ENCODE data around the gene ZNF333. TPM values are rescaled to one million over a fixed set of nuclear protein-coding genes. Genes with fewer than 3 reads are reported as not detected.

Gene ZNF333
- polyA plus RNA-seq, 2 of the 4 experiments (the other 2 are of a cell fraction) = 3.5 to 5.7 TPM

DNA sequence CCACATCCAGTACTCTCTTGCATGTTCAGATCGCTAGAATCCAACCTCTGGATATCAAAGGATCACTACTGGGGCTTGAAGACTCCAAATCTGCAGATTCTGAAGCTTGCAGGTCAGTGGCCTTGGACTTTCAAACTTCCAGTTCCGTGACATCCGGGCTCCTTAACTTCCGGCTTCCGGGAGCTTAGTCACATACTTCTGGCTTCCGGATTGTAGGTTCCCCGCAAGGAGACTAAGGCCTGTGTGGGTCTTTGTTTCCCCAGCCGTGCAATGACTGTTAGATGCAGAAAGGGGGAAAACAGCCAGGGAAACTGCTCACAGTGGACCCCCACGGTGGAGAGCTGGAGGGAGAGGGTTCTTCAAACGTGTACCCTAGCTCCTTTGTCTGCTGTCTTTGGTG is 41.4 kb downstream of the ZNF333 start:
- FAIRE-seq (no peak), DNase-seq (ENCODE audit: low read depth in 1 of 2, low spot score in 1 of 2) (peak; percentile 14 to 37), ATAC-seq (no peak)
- TF ChIP-seq ESRRA (IDR thresholded peaks at IDR 0.05; ENCODE audit: borderline replicate concordance, low read length) (no peak), BHLHE40 (IDR thresholded peaks at IDR 0.05; ENCODE audit: low read depth, low read length) (no peak), NPAS2 (CRISPR knock-in tag; IDR thresholded peaks at IDR 0.05; ENCODE audit: borderline replicate concordance) (no peak)
- no peak overlapping the region for H3K27ac ChIP-seq
- POLR2A ChIA-PET = no interaction called here
- peaks cover 42% of the 10 kb centered on the region for H3K9me3 ChIP-seq
- CTCF ChIA-PET = interaction anchor here (0.6 kb wide), 1 partner anchor 823 kb away, joined by 5 read pairs; no protein-coding TSS in a partner anchor
- peak overlapping the region; percentile 29; the same call in 1 of the 3 replicates for H3K4me3 ChIP-seq
- no peaks in the 10 kb centered on the region for H3K4me1 ChIP-seq
- peak overlapping the region; percentile 42; the same call in 2 of the 3 replicates for H3K4me2 ChIP-seq
- 7% methylated on average over 4 of the region's 10 CpGs for WGBS (ENCODE audit: missing lambda C conversion rate)

DNA sequence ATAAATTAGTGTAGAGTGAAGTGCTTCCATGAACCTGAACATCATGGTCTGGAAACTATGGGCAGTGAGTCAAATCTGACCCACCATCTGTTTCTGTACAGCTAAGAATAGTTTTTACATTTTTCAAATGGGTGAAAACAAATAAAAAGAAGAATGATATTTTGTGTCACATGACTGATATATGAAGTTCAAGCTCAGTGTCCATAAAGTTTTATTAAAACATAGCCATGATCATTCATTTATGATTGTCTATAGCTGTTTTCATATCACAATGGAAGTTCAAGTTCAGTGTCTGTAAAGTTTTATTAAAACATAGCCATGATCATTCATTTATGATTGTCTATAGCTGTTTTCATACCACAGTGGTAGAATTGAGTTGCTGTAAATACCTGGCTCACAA is 42.7 kb downstream of the ZNF333 start:
- POLR2A ChIA-PET = no interaction called here
- FAIRE-seq (no peak), DNase-seq (ENCODE audit: low read depth in 1 of 2, low spot score in 1 of 2) (no peak), ATAC-seq (no peak)
- no peak overlapping the region for H3K4me2 ChIP-seq
- TF ChIP-seq SMC3 (IDR thresholded peaks at IDR 0.05) = no peak
- TF ChIP-seq EHF (CRISPR knock-in tag; IDR thresholded peaks at IDR 0.05) = no peak
- TF ChIP-seq ZFP36 (IDR thresholded peaks at IDR 0.05; ENCODE audit: borderline replicate concordance, partially characterized antibody) = no peak
- TF ChIP-seq JUN (IDR thresholded peaks at IDR 0.05) = no peak
- TF ChIP-seq HDAC2 (IDR thresholded peaks at IDR 0.05) = no peak
- no peak for TF ChIP-seq HOXB5 (CRISPR knock-in tag; IDR thresholded peaks at IDR 0.05)
- no peak for TF ChIP-seq POLR2A (IDR thresholded peaks at IDR 0.05; ENCODE audit: low read length)
- TF ChIP-seq, protein P1, sequence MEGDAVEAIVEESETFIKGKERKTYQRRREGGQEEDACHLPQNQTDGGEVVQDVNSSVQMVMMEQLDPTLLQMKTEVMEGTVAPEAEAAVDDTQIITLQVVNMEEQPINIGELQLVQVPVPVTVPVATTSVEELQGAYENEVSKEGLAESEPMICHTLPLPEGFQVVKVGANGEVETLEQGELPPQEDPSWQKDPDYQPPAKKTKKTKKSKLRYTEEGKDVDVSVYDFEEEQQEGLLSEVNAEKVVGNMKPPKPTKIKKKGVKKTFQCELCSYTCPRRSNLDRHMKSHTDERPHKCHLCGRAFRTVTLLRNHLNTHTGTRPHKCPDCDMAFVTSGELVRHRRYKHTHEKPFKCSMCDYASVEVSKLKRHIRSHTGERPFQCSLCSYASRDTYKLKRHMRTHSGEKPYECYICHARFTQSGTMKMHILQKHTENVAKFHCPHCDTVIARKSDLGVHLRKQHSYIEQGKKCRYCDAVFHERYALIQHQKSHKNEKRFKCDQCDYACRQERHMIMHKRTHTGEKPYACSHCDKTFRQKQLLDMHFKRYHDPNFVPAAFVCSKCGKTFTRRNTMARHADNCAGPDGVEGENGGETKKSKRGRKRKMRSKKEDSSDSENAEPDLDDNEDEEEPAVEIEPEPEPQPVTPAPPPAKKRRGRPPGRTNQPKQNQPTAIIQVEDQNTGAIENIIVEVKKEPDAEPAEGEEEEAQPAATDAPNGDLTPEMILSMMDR (IDR thresholded peaks at IDR 0.05) = no peak
- TF ChIP-seq PHF8 (IDR thresholded peaks at IDR 0.05; ENCODE audit: borderline replicate concordance, low read depth) = no peak
- H3K27ac ChIP-seq = no peak overlapping the region
- CTCF ChIA-PET = no interaction called here
- peaks cover 39% of the 10 kb centered on the region for H3K9me3 ChIP-seq
- H3K4me3 ChIP-seq = no peak overlapping the region
- no peaks in the 10 kb centered on the region for H3K4me1 ChIP-seq

DNA sequence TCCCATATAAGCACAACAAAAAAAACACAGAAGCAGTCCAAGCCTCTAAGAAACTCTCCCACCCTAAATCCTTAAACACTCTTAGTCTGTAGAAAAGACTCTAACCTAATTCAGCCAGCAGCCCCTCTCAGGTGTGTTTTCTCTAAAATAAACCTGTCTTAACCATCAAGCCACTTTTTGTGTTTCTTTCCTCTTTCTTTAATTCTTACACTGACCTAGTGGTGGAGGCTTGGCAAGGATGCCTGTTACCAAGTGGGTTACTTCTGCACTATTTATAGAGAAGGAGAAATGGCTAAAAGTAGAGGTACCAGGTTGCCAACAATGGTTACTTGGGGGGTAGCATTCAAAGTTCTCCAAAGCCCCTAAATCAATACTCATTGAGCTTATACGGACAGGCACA is 43.7 kb downstream of the ZNF333 start:
- 92% methylated on average over 1 of the region's 1 CpG for WGBS (ENCODE audit: missing lambda C conversion rate)
- H3K27ac ChIP-seq = no peak overlapping the region
- DNase-seq (ENCODE audit: low read depth in 1 of 2, low spot score in 1 of 2) = no peak
- ChIA-PET POLR2A (no interaction called here), CTCF (no interaction called here)
- H3K9me3 ChIP-seq = peaks cover 35% of the 10 kb centered on the region
- no peak for FAIRE-seq
- H3K4me2 ChIP-seq = no peak overlapping the region
- H3K4me1 ChIP-seq = no peaks in the 10 kb centered on the region
- no peak overlapping the region for H3K4me3 ChIP-seq
- ATAC-seq = no peak
- TF ChIP-seq PHF8 (IDR thresholded peaks at IDR 0.05; ENCODE audit: borderline replicate concordance, low read depth) (no peak), KDM1A (IDR thresholded peaks at IDR 0.05; ENCODE audit: low read depth) (no peak), HEYL (CRISPR knock-in tag; IDR thresholded peaks at IDR 0.05) (no peak), JUN (IDR thresholded peaks at IDR 0.05) (no peak), CHD4 (IDR thresholded peaks at IDR 0.05; ENCODE audit: borderline replicate concordance) (no peak), ZC3H11A (IDR thresholded peaks at IDR 0.05) (no peak), MAZ (IDR thresholded peaks at IDR 0.05; ENCODE audit: borderline replicate concordance, low read depth, low read length) (no peak), CEBPB (IDR thresholded peaks at IDR 0.05) (no peak), HDAC2 (IDR thresholded peaks at IDR 0.05) (no peak), EHF (CRISPR knock-in tag; IDR thresholded peaks at IDR 0.05) (no peak), ZFP36 (IDR thresholded peaks at IDR 0.05; ENCODE audit: borderline replicate concordance, partially characterized antibody) (no peak)
- TF ChIP-seq, protein P2, sequence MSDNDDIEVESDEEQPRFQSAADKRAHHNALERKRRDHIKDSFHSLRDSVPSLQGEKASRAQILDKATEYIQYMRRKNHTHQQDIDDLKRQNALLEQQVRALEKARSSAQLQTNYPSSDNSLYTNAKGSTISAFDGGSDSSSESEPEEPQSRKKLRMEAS (IDR thresholded peaks at IDR 0.05) = no peak
- TF ChIP-seq, protein P3, sequence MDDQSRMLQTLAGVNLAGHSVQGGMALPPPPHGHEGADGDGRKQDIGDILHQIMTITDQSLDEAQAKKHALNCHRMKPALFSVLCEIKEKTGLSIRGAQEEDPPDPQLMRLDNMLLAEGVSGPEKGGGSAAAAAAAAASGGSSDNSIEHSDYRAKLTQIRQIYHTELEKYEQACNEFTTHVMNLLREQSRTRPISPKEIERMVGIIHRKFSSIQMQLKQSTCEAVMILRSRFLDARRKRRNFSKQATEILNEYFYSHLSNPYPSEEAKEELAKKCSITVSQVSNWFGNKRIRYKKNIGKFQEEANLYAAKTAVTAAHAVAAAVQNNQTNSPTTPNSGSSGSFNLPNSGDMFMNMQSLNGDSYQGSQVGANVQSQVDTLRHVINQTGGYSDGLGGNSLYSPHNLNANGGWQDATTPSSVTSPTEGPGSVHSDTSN (IDR thresholded peaks at IDR 0.05) = no peak

All from A549 (cell line).